Breast epithelium (tissue), 3 donors: ENCODE measurements around the gene MIER2.

Source experiments
- CTCF ChIP-seq, 3 donors: fragments of 450-650 bp; IDR thresholded peaks; one replicate each; pipeline ENCODE4 v1.5.1; 2016 to 2017; ENCODE audit warnings: antibody characterized with exemption in 3 of 3, mild to moderate bottlenecking in 3 of 3, moderate library complexity in 3 of 3
- POLR2A ChIP-seq: fragments of 450-650 bp; IDR thresholded peaks from one replicate; pipeline ENCODE4 v1.6.1; 2016; ENCODE audit warnings: antibody characterized with exemption, mild to moderate bottlenecking, moderate library complexity
- POLR2AphosphoS5 ChIP-seq, 3 donors: sonication (generic); formaldehyde crosslinking; IDR thresholded peaks; one replicate each; pipeline ENCODE4 v1.6.1; 2017; ENCODE audit warnings: antibody characterized with exemption in 3 of 3

- TF ChIP-seq CTCF (IDR thresholded peaks at IDR 0.05) = no peak
- no peak for TF ChIP-seq POLR2A
- no peak for TF ChIP-seq POLR2AphosphoS5 (IDR thresholded peaks at IDR 0.05)
These were observed 38.4 kb upstream of the MIER2 start for GRCh38 chr19:383040-383439.
